Activated CD4-positive, alpha-beta T cell treated with anti-CD3 and anti-CD28 coated beads, Interleukin-2, amount 10 ng/mL, durations not matched to agents 7 days and 5 days (primary cell): ENCODE measurements around the gene LARP7. TPM values are rescaled to one million over a fixed set of nuclear protein-coding genes. Genes with fewer than 3 reads are reported as not detected.
"Not testable (repeated sequence)": the region's sequence is repeated elsewhere in the genome, so short reads cannot be mapped to it uniquely, and the experiment has no call there.

Source experiments
- CTCF ChIA-PET: fragments of 350-600 bp; sonication (Branson Sonifier 250); formaldehyde crosslinking; loops from one replicate; lab custom pipeline; 2021; ENCODE audit warnings: antibody characterized with exemption; lab: Charles Lee
- POLR2A ChIA-PET: fragments of 350-600 bp; sonication (Branson Sonifier 250); formaldehyde crosslinking; loops from one replicate; lab custom pipeline; 2021; ENCODE audit warnings: antibody characterized with exemption; lab: Charles Lee
- DNase-seq: peaks from one replicate; pipeline ENCODE4 v3.0.0-alpha.2; 2020
- H3K27ac Mint-ChIP-seq: one replicate; pipeline ENCODE4 v1.8.0; 2021; ENCODE audit warnings: mild to moderate bottlenecking, moderate library complexity, mixed read lengths
- H3K27me3 Mint-ChIP-seq: one replicate; pipeline ENCODE4 v1.8.0; 2021; ENCODE audit warnings: mixed read lengths
- H3K36me3 Mint-ChIP-seq: one replicate; pipeline ENCODE4 v1.8.0; 2021; ENCODE audit warnings: low read depth, mixed read lengths
- H3K4me1 Mint-ChIP-seq: one replicate; pipeline ENCODE4 v1.8.0; 2021; ENCODE audit warnings: mixed read lengths
- H3K4me3 Mint-ChIP-seq: one replicate; pipeline ENCODE4 v1.8.0; 2021; ENCODE audit warnings: mild to moderate bottlenecking, moderate library complexity, mixed read lengths
- H3K9me3 Mint-ChIP-seq: one replicate; pipeline ENCODE4 v1.8.0; 2021; ENCODE audit warnings: mixed read lengths
- total RNA-seq, 2 experiments: library from RNA; stranded (reverse); gene quantifications; one replicate each; pipeline ENCODE4 v1.2.3, GENCODE V29; 2021

LARP7 gene
- total RNA-seq, 2 experiments from 2014 or later: 48.0 to 48.5 TPM

DNA sequence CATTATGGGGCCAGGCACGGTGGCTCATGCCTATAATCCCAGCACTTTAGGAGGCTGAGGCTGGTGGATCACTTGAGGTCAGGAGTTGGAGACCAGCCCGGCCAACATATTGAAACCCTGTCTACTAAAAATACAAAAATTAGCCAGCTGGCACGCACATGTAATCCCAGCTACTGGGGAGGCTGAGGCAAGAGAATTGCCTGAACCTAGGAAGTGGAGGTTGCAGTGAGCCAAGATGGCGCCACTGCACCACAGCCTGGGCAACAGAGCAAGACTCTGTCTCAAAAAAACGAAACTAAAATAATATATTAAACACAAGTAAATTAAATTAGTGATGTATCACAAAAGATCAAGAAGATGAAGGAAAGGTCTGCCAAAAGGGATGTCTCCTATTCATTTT is 19.2 kb downstream of the LARP7 start:
- H3K4me3 Mint-ChIP-seq, H3K27ac Mint-ChIP-seq, POLR2A ChIA-PET, H3K9me3 Mint-ChIP-seq, DNase-seq, H3K4me1 Mint-ChIP-seq, H3K27me3 Mint-ChIP-seq: not testable (repeated sequence)
- H3K36me3 Mint-ChIP-seq: peaks cover 24% of the 10 kb centered on the region
- CTCF ChIA-PET: interaction anchor here (1.3 kb wide), 1 partner anchor 13 kb away, joined by 3 read pairs; no protein-coding TSS in a partner anchor

DNA sequence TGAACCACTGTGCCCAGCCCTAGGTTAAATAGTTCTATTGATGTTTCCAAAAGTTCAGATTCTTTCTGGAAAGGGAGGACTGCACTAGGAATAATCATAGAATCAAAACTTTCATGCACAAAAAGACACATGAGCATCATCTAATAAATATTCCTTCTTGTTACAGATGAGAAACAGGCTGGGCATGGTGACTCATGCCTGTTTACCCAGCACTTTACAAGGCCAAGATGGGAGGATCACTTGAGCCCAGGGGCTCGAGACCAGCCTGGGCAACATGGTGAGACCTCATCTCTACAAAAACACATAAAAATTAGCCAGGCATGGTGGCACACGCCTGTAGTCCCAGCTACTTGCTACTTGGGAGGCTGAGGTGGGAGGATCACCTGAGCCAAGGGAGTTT is 27.7 kb downstream of the LARP7 start:
- ChIA-PET POLR2A (interaction anchor here (0.6 kb wide), 1 partner anchor 25 kb away, joined by 3 read pairs; no protein-coding TSS in a partner anchor), CTCF (no interaction called here)
- H3K4me3 Mint-ChIP-seq: no peak overlapping the region
- no peak for DNase-seq
- H3K27ac Mint-ChIP-seq: no peak overlapping the region
- H3K4me1 Mint-ChIP-seq: no peaks in the 10 kb centered on the region
- no peaks in the 10 kb centered on the region for H3K27me3 Mint-ChIP-seq
- H3K36me3 Mint-ChIP-seq: no peaks in the 10 kb centered on the region
- H3K9me3 Mint-ChIP-seq: no peaks in the 10 kb centered on the region

DNA sequence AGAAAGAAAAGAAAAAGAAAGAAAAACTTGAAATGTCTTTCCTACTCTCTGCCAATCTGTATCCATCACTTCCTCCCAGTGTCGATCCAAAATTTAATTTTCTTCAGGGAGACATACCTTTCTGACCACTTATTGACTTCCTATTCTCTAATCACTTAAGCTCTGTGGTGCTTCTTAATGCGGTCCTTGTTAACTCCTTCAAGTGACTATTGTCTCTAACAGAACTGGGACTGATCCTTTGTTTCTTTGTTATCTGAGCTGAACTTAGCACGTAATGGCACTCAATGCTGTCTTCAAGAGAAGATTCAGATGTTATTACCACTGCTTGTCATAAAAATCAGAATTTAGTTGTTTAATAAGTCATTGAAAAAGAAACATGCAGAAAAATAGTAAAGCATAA is 31.2 kb downstream of the LARP7 start:
- no peak for DNase-seq
- CTCF ChIA-PET: interaction anchor here (1.4 kb wide), 1 partner anchor 27 kb away, joined by 4 read pairs; no protein-coding TSS in a partner anchor
- no peaks in the 10 kb centered on the region for H3K4me1 Mint-ChIP-seq
- H3K27me3 Mint-ChIP-seq: no peaks in the 10 kb centered on the region
- H3K4me3 Mint-ChIP-seq: no peak overlapping the region
- H3K27ac Mint-ChIP-seq: no peak overlapping the region
- no peaks in the 10 kb centered on the region for H3K36me3 Mint-ChIP-seq
- POLR2A ChIA-PET: no interaction called here
- H3K9me3 Mint-ChIP-seq: no peaks in the 10 kb centered on the region

DNA sequence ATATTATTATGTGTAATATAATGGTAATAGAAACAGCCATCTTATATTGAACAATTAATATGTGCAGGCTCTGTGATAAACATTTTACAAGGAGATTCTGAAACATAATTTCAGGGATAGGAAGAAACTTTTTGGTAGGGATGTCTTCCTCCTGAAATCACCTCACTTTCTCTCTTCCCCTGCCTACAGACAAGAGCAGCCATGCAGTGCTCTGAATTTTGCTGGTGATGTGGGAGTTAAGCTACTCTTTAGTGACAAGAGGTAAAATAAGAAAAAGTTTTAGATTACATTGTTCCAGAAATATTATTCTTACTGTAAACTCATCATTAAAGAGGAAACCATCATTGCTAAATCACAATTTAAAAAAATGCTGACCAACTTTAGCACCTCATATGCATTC is 36.1 kb downstream of the LARP7 start:
- ChIA-PET CTCF (interaction anchor here (1.0 kb wide), 1 partner anchor 9 kb away, joined by 4 read pairs; no protein-coding TSS in a partner anchor), POLR2A (no interaction called here)
- Mint-ChIP-seq H3K36me3 (no peaks in the 10 kb centered on the region), H3K9me3 (no peaks in the 10 kb centered on the region), H3K27me3 (peaks cover 2% of the 10 kb centered on the region), H3K27ac (no peak overlapping the region), H3K4me1 (no peaks in the 10 kb centered on the region), H3K4me3 (no peak overlapping the region)
- DNase-seq: no peak

DNA sequence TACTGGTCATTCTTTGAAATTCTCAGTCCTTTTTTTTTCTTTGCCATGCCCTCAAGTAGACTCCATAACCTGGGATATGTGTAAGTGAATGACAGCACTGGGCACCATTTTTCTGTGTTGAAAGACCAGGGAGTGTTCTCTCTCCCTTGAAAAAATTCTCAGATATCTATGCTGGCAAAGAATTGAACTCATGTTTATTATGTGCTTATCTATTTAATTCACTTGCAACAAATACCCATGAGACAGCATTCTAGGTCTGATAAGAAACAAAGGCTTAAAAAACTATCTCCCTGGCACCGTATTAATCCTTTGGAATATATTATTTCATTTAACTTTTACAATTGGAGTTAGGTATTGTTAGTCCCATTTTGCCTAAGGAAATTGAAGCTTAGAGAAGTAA is 36.7 kb downstream of the LARP7 start:
- ChIA-PET POLR2A (no interaction called here), CTCF (interaction anchor here (1.0 kb wide), 1 partner anchor 8 kb away, joined by 4 read pairs; no protein-coding TSS in a partner anchor)
- no peak for DNase-seq
- H3K36me3 Mint-ChIP-seq: no peaks in the 10 kb centered on the region
- no peaks in the 10 kb centered on the region for H3K4me1 Mint-ChIP-seq
- H3K27ac Mint-ChIP-seq: no peak overlapping the region
- H3K9me3 Mint-ChIP-seq: no peaks in the 10 kb centered on the region
- no peak overlapping the region for H3K4me3 Mint-ChIP-seq
- H3K27me3 Mint-ChIP-seq: peaks cover 2% of the 10 kb centered on the region

DNA sequence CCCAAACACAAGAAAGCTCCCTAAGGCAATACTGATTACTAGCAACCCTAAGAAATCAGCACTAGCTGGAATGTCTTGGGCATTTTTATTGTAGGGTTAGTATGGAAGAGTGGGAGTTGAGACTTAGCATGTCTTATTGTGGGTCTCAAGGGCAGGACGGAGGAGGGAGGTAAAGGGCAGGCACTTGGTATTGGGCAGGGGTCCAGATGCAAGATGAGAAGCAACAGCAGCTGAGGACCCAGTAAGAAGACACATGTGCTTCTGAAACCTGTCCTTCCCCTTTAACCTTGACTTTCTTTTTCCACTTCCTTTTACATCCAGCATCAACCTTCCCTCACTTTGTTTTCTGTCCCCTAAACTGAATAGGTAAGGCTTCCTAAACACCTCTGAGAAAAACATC is 37.4 kb downstream of the LARP7 start:
- no peak for DNase-seq
- no peaks in the 10 kb centered on the region for H3K9me3 Mint-ChIP-seq
- ChIA-PET POLR2A (no interaction called here), CTCF (no interaction called here)
- H3K4me1 Mint-ChIP-seq: no peaks in the 10 kb centered on the region
- H3K36me3 Mint-ChIP-seq: no peaks in the 10 kb centered on the region
- no peak overlapping the region for H3K27ac Mint-ChIP-seq
- H3K27me3 Mint-ChIP-seq: peaks cover 2% of the 10 kb centered on the region
- H3K4me3 Mint-ChIP-seq: no peak overlapping the region

DNA sequence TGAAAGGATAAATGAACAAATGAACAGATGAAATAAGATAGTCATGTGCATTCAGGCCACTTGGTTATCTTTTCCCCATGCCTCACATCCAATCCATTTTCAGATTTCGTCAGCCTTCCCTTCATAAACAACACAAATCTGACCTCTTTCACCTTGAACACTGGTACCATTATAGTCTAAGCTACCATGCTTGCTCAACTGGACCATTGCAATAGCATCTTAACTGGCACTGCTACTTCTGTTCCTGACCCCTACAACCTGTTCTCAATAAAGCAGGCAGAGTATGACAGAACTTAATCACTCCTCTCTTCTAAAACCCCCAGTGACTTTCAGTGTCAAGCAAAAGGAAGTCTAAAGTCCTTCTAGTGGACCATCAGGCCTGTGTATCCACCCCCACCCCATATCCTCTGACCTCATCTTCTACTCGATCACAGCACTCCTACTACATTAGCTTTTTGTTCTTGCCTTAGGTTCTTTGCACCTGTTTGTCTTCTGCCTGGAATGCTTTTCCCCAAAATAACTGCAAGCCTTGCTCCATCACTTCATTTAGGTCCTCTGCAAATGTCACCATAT is 40.7 kb downstream of the LARP7 start:
- DNase-seq: no peak
- Mint-ChIP-seq H3K9me3 (no peaks in the 10 kb centered on the region), H3K4me3 (no peak overlapping the region), H3K4me1 (no peaks in the 10 kb centered on the region), H3K27ac (no peak overlapping the region), H3K36me3 (no peaks in the 10 kb centered on the region), H3K27me3 (peaks cover 2% of the 10 kb centered on the region)
- POLR2A ChIA-PET: no interaction called here
- CTCF ChIA-PET: no interaction called here

DNA sequence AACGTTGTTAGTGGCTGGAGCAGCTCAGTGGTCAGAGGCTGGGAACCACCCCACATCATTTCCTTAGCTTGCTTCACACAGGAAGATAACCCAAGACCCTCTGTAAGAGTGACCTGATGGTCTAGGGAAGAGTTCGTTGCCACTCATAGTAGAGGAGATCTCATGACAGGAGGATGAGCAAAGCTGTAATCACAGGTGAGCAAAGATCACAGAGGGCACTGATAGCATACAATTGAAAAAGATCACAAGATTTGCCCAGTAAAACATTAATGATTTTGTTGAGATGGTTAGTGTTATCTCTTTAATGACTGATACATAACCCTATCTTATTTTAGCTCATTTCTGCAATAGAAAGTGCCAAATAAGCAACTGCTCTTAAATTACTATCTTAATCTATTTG is 44.1 kb downstream of the LARP7 start:
- Mint-ChIP-seq H3K9me3 (no peaks in the 10 kb centered on the region), H3K36me3 (no peaks in the 10 kb centered on the region)
- CTCF ChIA-PET: interaction anchor here (0.8 to 1.2 kb wide), 2 partner anchors 8 to 16 kb away, joined by 3 to 4 read pairs; no protein-coding TSS in a partner anchor

DNA sequence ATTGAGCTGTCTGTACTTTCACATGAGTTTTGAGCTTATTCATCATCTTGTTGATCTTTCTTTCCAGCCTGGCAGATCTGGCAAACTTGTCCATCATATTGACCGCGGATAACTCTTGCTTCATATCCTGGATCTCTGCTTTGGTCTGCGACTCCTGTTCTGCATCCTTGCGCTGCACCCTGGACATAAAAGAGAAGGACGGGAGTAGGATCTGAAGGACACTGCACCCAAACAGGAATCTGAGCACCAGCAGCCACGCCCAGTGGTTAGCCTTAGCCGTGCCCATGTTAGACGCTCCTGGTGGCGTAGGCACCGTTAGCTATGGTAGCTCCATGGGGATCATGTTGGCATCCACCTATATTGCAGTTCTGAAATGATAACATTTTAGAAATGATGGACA is 56.6 kb downstream of the LARP7 start:
- ChIA-PET CTCF (no interaction called here), POLR2A (no interaction called here)
- peaks cover 7% of the 10 kb centered on the region for H3K27me3 Mint-ChIP-seq
- no peak for DNase-seq
- no peaks in the 10 kb centered on the region for H3K9me3 Mint-ChIP-seq
- H3K4me3 Mint-ChIP-seq: no peak overlapping the region
- no peak overlapping the region for H3K27ac Mint-ChIP-seq
- H3K36me3 Mint-ChIP-seq: no peaks in the 10 kb centered on the region
- H3K4me1 Mint-ChIP-seq: no peaks in the 10 kb centered on the region

More for the DNA sequence above, 44.1 kb downstream of the LARP7 start:
- Mint-ChIP-seq H3K27me3 (no peaks in the 10 kb centered on the region), H3K27ac (no peak overlapping the region), H3K4me3 (no peak overlapping the region), H3K4me1 (no peaks in the 10 kb centered on the region)
- POLR2A ChIA-PET: no interaction called here
- no peak for DNase-seq

DNA sequence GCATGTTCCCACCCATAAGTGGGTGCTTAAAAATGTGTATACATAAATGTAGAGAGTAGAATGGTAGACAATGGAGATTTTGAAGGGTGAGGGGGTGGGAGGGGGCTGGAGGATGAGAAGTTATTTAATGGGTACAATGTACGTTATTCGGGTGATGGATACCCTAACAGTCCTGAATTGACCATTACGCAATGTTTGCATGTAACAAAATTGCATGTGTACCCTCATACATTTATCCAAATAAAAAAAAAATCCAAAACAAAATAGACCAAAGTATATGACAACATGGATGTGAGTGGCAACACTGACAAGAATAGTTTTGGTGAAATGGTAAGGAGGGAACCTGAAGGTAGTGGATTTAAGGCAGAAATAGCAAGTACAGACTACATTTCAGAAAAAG is 63.7 kb downstream of the LARP7 start:
- H3K9me3 Mint-ChIP-seq: no peaks in the 10 kb centered on the region
- H3K4me3 Mint-ChIP-seq: no peak overlapping the region
- ChIA-PET CTCF (no interaction called here), POLR2A (no interaction called here)
- no peak overlapping the region for H3K27ac Mint-ChIP-seq
- H3K27me3 Mint-ChIP-seq: peaks cover 35% of the 10 kb centered on the region
- H3K36me3 Mint-ChIP-seq: no peaks in the 10 kb centered on the region
- peaks cover 10% of the 10 kb centered on the region for H3K4me1 Mint-ChIP-seq
- no peak for DNase-seq

DNA sequence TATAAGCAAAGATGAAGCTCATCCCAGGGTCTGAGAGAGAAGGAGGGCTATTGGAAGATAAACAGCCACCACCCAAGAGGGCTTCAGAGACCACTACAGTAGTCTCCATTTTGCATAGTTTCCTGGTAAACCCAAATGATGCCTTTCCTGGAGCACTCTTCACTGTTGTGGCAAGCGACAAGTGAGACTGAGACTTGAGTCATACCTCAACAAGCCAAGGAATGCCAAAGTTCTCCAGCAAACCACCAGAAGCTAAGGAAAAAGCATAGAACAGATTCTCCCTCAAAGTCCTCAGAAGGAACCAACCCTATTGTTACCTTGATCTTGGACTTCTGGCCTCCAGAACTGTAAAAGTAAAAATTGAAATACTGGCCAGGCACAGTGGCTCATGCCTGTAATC is 65.9 kb downstream of the LARP7 start:
- POLR2A ChIA-PET: no interaction called here
- Mint-ChIP-seq H3K4me1 (peaks cover 20% of the 10 kb centered on the region), H3K27ac (no peak overlapping the region), H3K9me3 (no peaks in the 10 kb centered on the region), H3K36me3 (no peaks in the 10 kb centered on the region), H3K27me3 (peaks cover 47% of the 10 kb centered on the region), H3K4me3 (no peak overlapping the region)
- CTCF ChIA-PET: interaction anchor here (0.9 kb wide), 1 partner anchor 45 kb away, joined by 3 read pairs; no protein-coding TSS in a partner anchor
- DNase-seq: no peak

DNA sequence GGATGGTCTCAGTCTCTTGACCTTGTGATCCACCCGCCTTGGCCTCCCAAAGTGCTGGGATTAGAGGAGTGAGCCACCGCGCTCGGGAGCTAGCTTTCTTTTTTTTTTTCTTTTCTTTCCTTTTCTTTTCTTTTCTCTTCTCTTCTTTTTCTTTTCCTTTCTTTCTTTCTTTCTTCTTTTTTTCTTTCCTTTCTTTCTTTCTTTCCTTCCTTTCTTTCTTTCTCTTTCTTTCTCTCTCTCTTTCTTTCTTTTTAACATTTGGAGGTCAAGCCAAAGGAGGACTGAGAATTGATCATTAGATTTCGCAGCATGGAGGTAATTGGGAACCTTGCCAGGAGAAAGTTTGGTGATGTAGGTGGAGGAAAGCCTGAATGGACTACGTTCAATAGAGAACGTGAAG is 67.4 kb downstream of the LARP7 start:
- no peak overlapping the region for H3K27ac Mint-ChIP-seq
- H3K9me3 Mint-ChIP-seq: no peaks in the 10 kb centered on the region
- H3K4me1 Mint-ChIP-seq: peaks cover 20% of the 10 kb centered on the region
- peaks cover 53% of the 10 kb centered on the region for H3K27me3 Mint-ChIP-seq
- ChIA-PET POLR2A (no interaction called here), CTCF (no interaction called here)
- H3K36me3 Mint-ChIP-seq: no peaks in the 10 kb centered on the region
- peak overlapping the region; percentile 73 for H3K4me3 Mint-ChIP-seq
- DNase-seq: no peak

DNA sequence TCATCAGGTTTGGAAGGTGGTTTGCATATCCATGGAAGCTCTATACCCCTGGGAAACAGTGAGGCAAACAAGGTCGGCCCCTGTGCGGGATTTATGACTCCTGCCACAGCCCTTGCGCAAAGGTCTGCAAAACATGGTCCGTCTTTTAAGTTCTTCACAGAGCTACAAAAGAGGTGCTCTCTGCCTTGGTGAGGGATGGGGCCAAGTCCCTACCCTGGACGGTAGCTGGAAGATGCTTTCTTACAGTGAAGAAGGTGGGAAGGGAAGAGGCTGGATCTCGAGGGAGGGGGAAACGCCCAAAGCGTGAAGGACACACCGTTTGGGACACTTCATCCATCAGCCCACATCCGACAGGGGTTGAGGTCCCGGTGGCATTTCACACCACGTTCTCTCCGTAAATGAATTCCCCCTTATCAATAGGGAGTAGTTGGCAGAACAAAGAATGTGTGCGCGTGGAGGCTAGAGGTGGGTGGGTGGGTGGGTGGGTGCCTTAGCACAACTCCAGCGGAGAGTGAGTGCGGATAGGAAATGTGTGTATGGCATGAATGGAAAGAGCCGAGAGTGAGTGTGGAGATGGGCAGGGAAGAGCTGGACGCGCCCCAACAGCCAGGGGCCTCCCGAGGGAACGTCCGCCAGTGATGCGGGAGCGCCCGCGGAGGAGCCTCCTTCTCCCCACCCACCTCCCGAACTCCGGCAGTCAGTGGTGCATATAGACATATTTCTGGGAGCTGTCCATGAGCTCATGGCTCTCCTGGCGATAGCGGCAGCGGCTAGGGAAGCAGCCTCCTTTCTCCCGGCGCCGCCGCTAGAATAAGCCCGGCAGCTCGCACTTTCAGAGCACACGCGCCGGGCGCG is 68.3 kb downstream of the LARP7 start:
- POLR2A ChIA-PET: no interaction called here
- peak overlapping the region; percentile 73 for H3K4me3 Mint-ChIP-seq
- no peaks in the 10 kb centered on the region for H3K9me3 Mint-ChIP-seq
- no peak overlapping the region for H3K27ac Mint-ChIP-seq
- no peak for DNase-seq
- peaks cover 20% of the 10 kb centered on the region for H3K4me1 Mint-ChIP-seq
- no peaks in the 10 kb centered on the region for H3K36me3 Mint-ChIP-seq
- CTCF ChIA-PET: interaction anchor here (0.6 kb wide), 1 partner anchor 47 kb away, joined by 3 read pairs; no protein-coding TSS in a partner anchor
- H3K27me3 Mint-ChIP-seq: peaks cover 59% of the 10 kb centered on the region
